ENCODE measurements around the gene UQCRH. TPM values are rescaled to one million over a fixed set of nuclear protein-coding genes. Genes with fewer than 3 reads are reported as not detected.
"Not testable (repeated sequence)": the region's sequence is repeated elsewhere in the genome, so short reads cannot be mapped to it uniquely, and the experiment has no call there.

Gene UQCRH
- total RNA-seq, 1 experiment from 2014 or later: 768 TPM

DNA sequence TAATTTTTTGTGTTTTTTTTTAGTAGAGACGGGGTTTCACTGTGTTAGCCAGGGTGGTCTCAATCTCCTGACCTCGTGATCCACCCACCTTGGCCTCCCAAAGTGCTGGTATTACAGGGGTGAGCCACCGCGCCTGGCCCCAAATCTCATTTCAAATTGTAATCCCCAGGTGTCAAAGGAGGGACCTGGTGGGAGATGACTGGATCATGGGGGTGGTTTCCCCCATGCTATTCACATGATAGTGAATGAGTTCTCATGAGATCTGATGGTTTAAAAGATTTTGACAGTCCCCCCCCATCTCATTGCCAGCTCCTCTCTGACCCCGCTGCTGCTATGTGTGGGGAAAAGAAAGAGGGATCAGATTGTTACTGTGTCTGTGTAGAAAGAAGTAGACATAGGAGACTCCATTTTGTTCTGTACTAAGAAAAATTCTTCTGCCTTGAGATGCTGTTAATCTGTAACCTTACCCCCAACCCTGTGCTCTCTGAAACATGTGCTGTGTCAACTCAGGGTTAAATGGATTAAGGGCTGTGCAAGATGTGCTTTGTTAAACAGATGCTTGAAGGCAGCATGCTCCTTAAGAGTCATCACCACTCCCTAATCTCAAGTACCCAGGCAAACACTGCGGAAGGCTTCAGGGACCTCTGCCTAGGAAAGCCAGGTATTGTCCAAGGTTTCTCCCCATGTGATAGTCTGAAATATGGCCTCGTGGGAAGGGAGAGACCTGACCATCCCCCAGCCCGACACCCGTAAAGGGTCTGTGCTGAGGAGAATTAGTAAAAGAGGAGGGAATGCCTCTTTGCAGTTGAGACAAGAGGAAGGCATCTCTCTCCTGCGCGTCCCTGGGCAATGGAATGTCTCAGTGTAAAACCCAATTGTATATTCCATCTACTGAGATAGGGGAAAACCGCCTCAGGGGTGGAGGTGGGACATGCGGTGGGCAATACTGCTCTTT, 16.7 kb downstream of the UQCRH start:
- not testable (repeated sequence) for H3K27me3 ChIP-seq, H3K9me3 ChIP-seq, DNase-seq, H3K4me3 ChIP-seq
- peaks cover 19% of the 10 kb centered on the region for H3K36me3 ChIP-seq

DNA sequence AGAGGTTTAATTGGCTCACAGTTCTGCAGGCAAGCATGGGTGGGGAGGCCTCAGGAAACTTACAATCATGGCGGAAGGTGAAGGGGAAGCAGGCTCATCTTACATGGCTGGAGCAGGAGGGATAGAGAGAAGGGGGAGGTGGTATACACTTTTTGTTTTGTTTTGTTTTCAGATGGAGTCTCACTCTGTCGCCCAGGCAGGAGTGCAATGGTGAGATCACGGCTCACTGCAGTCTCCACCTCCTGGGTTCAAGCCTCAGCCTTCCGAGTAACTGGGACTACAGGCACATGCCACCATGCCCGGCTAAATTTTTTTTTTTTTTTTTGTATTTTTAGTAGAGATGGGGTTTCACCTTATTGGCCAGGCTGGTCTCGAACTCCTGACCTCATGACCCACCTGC, 18.7 kb downstream of the UQCRH start:
- H3K4me3 ChIP-seq, H3K36me3 ChIP-seq, H3K9me3 ChIP-seq, H3K27me3 ChIP-seq, DNase-seq: not testable (repeated sequence)

DNA sequence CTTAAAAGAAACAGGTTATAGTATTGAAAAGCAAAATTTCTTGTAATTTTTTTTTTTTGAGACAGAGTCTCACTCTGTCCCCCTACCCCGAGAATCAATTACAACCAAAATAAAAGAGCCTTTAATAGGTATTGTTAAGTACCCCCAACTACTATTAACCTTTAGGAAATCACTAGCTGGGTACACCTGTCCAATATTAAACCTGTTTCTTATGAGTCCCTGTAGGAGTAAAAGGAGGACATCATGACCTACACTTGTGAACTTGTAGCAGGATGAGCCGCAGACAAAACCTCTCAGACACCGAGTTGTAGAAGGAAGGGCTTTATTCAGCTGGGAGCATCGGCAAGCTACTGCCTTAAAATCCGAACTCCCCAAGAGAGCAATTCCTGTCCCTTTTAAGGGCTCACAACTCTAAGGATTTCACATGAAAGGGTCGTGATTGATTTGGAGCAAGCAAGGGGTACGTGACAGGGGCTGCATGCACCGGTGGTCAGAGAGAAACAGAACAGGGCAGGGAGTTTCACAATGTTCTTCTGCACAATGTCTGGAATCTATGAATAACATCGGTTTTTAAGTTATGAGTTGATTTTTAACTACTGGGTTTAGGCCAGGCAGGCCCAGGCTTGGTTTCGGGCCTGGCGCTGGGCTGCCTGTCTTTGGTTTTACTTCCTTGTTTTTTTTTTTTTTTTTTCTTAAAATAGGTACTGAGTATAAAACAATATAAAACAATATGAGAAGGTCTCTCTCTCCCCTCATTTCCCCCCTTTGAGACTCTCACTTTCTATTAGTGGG, 22.0 kb downstream of the UQCRH start:
- not testable (repeated sequence) for H3K27me3 ChIP-seq, H3K9me3 ChIP-seq, H3K4me3 ChIP-seq, DNase-seq, H3K36me3 ChIP-seq

DNA sequence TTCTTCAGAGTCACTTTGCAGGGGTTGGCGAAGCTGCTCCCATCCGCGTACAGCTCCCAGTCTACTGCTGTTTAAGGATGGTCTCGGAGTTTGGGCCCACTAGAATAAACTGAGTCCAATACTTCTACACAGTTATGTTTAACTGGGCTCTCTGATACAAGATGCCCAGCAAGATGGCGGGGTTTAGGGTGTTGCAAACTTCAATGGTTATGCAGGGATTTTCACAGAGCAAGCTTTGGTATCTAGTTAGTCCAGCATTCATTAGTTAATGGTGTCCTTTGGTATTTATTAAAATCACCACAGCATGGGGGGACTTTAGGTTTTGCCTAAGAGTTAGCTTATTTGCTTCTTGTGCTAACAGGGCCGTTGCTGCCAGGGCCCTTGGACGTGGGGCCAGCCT, 24.7 kb downstream of the UQCRH start:
- H3K36me3 ChIP-seq, DNase-seq, H3K9me3 ChIP-seq, H3K4me3 ChIP-seq, H3K27me3 ChIP-seq: not testable (repeated sequence)

DNA sequence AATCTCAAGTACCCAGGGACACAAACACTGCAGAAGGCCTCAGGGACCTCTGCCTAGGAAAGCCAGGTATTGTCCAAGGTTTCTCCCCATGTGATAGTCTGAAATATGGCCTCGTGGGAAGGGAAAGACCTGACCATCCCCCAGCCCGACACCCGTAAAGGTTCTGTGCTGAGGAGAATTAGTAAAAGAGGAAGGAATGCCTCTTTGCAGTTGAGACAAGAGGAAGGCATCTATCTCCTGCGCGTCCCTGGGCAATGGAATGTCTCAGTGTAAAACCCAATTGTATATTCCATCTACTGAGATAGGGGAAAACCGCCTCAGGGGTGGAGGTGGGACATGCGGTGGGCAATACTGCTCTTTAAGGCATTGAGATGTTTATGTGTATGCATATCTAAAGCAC, 26.3 kb downstream of the UQCRH start:
- DNase-seq, H3K9me3 ChIP-seq, H3K27me3 ChIP-seq, H3K4me3 ChIP-seq, H3K36me3 ChIP-seq: not testable (repeated sequence)

DNA sequence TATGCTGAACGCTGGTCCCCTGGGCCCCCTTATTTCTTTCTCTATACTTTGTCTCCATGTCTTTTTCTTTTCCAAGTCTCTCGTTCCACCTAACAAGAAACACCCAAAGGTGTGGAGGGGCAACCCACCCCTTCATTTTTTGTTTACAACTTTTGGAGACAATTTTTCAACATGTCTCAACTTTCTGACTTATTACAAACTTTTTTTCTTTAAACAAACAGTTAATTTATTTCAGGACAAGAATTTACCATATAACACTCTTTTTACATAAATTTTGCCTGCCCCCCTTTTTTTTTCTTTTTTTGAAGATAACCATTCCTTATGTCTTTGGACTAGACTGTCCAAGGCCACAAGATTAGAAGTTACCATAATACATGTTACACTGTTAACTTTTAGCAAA, 26.9 kb downstream of the UQCRH start:
- H3K36me3 ChIP-seq, H3K4me3 ChIP-seq, H3K9me3 ChIP-seq, H3K27me3 ChIP-seq, DNase-seq: not testable (repeated sequence)

DNA sequence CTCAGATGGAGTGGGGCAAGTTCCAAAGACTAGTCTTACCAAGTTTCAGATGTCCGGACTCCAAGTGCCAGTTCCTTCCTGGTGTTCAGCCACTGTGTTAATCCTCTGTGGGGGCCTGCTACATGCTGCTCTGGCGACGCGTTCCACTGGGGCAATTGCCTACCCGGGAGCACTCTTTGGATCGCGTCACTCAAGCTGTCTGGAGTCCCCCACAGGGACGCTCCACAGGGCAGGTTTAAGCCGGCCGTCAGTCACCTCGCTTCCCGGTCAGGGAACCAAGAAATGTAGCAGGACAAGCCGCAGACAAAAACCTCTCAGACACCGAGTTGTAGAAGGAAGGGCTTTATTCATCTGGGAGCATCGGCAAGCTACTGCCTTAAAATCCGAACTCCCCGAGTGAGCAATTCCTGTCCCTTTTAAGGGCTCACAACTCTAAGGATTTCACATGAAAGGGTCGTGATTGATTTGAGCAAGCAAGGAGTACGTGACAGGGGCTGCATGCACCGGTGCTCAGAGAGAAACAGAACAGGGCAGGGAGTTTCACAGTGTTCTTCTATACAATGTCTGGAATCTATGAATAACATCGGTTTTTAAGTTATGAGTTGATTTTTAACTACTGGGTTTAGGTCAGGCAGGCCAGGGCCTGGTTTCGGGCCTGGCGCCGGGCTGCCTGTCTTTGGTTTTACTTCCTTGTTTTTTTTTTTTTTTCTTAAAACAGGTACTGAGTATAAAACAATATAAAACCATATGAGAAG, 28.5 kb downstream of the UQCRH start:
- H3K9me3 ChIP-seq, DNase-seq, H3K36me3 ChIP-seq, H3K4me3 ChIP-seq, H3K27me3 ChIP-seq: not testable (repeated sequence)

DNA sequence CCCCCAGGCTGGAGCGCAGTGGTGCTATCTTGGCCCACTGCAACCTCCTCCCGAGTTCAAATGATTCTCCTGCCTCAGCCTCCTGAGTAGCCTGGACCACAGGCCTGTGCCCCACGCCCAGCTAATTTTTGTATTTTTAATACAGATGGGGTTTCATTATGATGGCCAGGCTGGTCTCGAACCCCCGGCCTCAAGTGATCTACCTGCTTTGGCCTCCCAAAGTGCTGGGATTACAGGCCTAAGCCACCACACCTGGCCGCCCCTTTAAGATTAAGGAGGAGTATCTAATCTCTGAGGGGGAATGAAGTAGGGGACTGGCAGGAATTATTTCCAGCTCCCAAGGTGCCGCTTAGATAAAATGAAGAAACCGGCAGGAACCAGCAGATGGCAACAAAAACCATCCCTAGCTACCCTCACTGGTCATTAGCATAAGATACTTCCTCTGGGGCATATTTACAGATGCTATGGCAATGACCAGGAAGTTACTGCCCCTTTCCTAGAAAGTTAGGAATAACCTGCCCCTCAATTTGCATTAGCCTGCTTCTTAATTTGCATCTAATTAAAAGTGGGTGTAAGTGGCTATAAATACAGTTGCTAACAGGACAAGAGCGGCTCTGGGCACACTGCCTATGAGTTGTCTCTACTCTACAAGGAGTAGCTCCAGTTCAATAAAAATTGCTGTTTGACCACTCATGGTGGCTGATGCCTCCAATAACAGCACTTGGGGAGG, 30.0 kb downstream of the UQCRH start:
- H3K27me3 ChIP-seq: no peaks in the 10 kb centered on the region
- no peak overlapping the region for H3K4me3 ChIP-seq
- H3K36me3 ChIP-seq: no peaks in the 10 kb centered on the region
- no peak for DNase-seq
- H3K9me3 ChIP-seq: no peaks in the 10 kb centered on the region

DNA sequence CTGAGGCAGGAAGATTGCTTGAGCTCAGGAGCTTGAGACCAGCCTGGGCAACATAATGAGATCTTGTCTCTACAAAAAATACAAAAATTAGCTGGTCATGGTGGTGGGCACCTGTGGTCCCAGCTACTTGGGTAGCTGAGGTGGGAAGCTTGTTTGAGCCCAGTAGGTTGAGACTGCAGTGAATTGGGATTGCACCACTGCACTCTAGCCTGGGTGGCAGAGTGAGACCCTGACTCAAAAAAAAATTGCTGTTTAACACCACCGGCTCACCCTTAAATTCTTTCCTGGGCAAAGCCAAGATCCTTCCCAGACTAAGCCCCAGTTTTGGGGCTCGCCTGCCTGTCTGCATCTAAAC, 30.5 kb downstream of the UQCRH start:
- H3K36me3 ChIP-seq: no peaks in the 10 kb centered on the region

DNA sequence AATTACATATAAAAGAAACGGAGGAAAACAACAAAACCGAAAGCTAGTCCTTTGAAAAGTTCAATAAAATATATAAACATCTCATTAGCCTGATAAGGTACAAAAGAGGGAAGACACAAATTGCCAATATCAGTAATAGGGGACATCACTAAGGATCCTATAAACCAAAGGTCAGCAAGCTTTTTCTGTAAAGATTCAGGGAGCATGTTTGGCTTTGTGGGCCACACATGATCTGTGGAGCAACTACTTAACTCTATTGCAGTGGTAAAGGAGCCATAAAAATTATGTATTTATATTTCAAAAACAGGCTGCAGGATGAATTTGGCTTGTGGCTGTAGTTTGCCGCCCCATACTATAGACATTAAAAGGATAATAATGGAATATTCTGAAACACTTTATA, 31.6 kb downstream of the UQCRH start:
- DNase-seq: no peak
- Histone ChIP-seq H3K27me3 (no peaks in the 10 kb centered on the region), H3K36me3 (no peaks in the 10 kb centered on the region), H3K9me3 (no peaks in the 10 kb centered on the region), H3K4me3 (no peak overlapping the region)

More for the DNA sequence above, 30.5 kb downstream of the UQCRH start:
- Histone ChIP-seq H3K27me3 (no peaks in the 10 kb centered on the region), H3K9me3 (no peaks in the 10 kb centered on the region), H3K4me3 (no peak overlapping the region)
- no peak for DNase-seq

DNA sequence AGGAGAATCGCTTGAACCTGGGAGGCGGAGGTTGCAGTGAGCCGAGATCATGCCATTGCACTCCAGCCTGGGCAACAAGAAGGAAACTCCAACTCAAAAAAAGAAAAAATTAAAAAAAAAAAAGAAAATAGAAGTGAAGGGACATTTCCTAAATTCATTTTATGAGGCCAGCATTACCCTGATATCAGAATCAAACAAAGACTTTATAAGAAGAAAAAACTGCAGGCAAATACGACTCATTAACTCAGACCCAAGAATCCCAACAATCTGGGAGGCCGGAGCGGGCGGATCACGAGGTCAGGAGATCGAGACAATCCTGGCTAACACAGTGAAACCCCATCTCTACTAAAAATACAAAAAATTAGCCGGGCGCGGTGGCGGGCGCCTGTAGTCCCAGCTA, 33.9 kb downstream of the UQCRH start:
- H3K27me3 ChIP-seq, DNase-seq, H3K36me3 ChIP-seq, H3K9me3 ChIP-seq, H3K4me3 ChIP-seq: not testable (repeated sequence)

DNA sequence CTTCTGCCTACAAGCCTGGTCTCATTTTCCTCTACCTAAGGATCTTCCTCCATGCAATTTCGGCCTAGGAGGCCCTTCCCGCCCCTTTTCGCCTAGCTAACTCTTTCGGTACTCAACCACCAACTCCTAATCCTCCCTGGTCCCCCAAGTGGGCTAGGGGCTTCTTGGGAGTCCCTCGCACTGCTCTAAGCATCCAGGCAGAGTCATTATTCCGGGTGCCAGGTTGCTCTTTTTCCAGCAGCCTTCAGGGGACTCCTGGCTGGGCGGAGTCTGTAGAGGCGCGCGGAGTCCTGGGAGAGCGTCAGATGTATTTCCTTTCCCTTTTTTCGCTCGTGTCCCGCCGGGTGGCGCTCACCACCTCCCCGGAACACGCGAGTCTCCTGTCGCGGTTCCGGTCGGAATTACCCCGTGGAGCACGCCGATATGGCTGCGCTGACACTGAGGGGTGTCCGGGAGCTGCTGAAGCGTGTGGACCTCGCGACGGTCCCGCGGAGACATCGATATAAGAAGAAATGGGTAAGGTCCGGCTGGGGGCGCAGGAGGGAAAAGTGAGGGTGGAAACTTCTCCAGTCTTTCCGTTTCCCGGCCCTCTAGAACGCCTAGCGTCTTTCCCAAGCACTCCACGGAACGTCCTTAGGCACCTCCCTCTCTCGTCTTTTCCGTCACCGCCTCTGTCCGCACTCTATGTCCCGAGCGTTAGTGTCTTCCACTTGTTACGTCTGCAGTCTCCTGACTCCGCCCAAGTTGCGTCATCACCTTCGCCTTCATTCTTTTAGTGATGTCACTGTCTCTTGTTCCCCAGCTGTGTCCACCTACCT, 37.1 kb downstream of the UQCRH start, which contains the start of gene NSUN4:
Gene NSUN4 (plus strand): TSS at position 404 of the 818 bp plus-strand sequence. CDS start 20 bp downstream, at position 424.
- peak; percentile 92 for DNase-seq
- Histone ChIP-seq H3K27me3 (no peaks in the 10 kb centered on the region), H3K4me3 (peak within 1 kb of the TSS; percentile 93), H3K36me3 (peaks cover 32% of the 10 kb centered on the region), H3K9me3 (no peaks in the 10 kb centered on the region)

DNA sequence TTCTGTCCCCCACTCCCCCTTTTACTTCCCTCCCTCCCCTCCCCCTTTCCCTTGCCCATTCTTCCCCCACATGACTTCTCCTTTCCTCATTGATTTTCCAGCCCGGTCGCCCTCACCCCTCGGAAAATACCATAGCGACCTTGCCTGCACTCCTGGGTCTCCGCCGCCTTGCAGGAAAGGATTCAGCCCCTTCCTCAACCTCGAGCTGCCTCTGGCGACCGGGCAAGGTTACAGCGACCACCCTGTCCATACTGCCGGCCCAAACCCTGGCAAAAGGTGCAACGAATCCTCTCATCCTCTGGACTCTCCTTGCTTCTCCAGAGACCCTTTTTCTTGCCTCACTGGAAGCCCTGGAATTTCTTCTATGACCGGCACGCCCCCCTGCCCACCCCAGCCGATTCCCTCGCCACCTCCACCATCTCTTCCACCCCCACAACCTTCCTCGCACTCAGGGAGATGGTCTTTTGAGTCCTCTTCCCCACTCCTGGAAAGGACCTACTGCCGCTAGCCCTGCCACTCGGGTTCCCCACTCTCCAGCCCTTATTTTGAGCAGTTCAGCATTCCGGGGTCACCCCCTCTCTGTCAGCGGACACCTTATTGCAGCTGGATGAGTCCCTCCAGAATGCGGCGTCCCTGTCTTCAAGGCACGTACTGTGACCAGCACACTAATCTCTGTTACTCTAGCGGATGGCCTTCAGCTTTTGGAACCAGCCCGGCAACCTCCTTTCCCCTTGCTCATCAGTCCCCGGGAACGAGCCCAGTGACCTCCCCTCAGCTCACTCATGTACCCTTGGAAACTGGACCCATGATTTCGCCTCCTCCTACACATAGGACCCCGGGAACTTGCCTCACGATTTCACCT, 38.0 kb downstream of the UQCRH start:
- H3K36me3 ChIP-seq: peaks cover 34% of the 10 kb centered on the region
- DNase-seq: no peak

DNA sequence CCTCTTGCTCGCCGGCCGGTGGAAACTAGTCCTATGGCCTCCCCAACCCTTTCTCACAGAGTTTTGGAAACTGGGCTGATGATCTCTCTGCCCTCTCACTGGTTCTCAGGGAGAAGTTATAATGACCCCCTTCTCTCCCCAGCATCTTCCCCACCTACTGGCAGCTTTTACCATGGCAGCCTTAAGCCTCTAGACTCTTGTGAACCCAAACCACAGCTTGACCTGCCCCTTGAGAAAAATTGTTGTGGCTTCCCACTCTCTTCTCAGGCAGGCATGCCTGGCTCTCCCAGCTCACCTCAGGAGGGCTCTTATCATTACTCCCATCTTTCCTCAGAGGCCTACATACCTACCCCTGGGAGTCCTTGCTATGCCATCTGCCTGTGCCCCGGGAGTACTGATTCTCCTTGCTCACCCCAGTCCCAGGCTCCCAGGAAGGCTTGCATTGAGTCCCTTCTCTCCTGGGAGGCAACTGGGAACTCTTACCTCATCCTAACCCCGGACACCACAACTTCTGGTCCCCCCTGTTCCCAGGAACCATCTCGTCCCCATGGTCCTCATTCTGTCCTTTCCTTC, 38.7 kb downstream of the UQCRH start:
- H3K4me3 ChIP-seq: peak overlapping the region; percentile 93
- no peaks in the 10 kb centered on the region for H3K9me3 ChIP-seq
- H3K27me3 ChIP-seq: no peaks in the 10 kb centered on the region
- H3K36me3 ChIP-seq: peaks cover 41% of the 10 kb centered on the region
- no peak for DNase-seq

More for the DNA sequence above, 38.0 kb downstream of the UQCRH start:
- H3K4me3 ChIP-seq: peak overlapping the region; percentile 93
- H3K27me3 ChIP-seq: no peaks in the 10 kb centered on the region
- no peaks in the 10 kb centered on the region for H3K9me3 ChIP-seq

All from MG63 (cell line).